ENCODE measurements around the gene TJP2.

Gene TJP2

DNA sequence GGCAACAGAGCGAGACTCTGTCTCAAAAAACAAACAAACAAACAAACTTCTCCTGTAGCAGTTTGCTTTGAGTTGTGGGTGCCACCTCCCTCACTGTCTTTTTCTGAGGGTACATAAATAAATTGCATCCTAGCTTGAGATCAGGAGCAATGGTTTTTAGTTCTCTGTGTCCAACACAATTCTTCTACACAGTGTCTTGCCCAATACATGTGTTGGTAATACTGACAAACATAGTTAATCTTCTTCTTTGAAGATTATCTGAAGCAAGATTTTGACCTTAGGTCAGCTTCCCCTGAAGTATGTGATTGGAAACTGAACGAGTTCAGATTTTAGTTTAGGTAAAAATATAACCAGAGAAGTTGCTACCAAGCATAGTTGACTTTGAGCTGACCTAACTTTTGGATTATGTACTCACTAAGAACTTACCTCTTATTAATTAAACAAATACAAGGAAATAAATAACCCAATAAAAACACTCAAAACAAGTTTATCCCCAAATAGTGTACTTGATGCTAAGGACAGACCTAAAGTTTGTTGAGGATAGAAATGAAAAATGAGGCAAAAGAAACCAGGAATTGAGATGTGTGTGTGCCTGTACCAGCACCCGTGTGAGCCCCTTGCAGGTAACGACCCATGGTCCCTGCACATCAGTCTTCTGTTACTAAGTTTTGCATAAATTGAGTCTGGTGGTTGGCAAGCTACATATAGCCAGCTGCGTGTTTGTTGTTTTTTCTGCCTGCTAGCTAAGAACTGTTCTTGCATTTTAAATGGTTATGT is 16.2 kb downstream of the TJP2 start:
- TF ChIP-seq, protein P1, sequence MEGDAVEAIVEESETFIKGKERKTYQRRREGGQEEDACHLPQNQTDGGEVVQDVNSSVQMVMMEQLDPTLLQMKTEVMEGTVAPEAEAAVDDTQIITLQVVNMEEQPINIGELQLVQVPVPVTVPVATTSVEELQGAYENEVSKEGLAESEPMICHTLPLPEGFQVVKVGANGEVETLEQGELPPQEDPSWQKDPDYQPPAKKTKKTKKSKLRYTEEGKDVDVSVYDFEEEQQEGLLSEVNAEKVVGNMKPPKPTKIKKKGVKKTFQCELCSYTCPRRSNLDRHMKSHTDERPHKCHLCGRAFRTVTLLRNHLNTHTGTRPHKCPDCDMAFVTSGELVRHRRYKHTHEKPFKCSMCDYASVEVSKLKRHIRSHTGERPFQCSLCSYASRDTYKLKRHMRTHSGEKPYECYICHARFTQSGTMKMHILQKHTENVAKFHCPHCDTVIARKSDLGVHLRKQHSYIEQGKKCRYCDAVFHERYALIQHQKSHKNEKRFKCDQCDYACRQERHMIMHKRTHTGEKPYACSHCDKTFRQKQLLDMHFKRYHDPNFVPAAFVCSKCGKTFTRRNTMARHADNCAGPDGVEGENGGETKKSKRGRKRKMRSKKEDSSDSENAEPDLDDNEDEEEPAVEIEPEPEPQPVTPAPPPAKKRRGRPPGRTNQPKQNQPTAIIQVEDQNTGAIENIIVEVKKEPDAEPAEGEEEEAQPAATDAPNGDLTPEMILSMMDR (IDR thresholded peaks at IDR 0.05), result no peak
- H3K4me3 ChIP-seq, result no peak overlapping the region
- no peak overlapping the region for H3K27ac ChIP-seq
- no peak for DNase-seq (ENCODE audit: low spot score)

DNA sequence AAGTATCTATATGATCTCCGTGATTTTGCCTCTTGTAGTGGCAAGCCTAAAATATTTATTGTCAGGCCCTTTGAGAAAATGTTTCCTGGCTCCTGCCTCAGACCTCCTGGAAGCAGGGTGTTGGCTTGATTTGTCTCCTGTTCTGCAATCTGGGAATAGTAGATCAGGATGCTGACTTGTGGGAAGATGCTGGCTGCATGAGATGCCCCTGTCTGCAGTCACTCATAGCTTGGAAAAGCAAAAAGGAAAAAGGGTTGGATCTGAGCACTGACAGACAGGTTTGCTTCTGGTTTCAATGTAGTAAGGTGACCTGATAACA is 16.7 kb downstream of the TJP2 start:
- TF ChIP-seq, protein P1 (IDR thresholded peaks at IDR 0.05), result no peak
- no peak overlapping the region for H3K4me3 ChIP-seq
- H3K27ac ChIP-seq, result no peak overlapping the region
- DNase-seq (ENCODE audit: low spot score), result no peak

DNA sequence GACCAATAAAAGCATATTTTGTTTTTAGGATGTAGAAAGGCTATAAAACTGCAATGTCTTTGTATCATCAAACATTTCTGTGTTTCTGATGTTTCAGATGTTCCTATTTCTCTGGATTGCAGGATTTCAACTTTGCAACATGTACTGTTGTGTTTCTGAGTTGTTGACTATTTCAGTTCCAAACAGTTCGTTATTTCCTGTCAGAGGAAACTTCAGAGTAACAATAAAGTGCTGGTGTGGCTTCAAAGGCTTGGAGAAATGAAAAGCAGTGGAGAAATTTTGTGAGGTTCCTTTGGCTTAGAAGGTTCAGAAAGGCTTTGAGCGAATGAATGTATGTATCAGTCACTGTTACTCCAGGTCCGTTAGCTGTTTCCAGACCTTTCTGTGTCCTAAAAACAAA is 17.2 kb downstream of the TJP2 start:
- H3K4me3 ChIP-seq, result no peak overlapping the region
- TF ChIP-seq, protein P1 (IDR thresholded peaks at IDR 0.05), result no peak
- no peak for DNase-seq (ENCODE audit: low spot score)
- H3K27ac ChIP-seq, result no peak overlapping the region

DNA sequence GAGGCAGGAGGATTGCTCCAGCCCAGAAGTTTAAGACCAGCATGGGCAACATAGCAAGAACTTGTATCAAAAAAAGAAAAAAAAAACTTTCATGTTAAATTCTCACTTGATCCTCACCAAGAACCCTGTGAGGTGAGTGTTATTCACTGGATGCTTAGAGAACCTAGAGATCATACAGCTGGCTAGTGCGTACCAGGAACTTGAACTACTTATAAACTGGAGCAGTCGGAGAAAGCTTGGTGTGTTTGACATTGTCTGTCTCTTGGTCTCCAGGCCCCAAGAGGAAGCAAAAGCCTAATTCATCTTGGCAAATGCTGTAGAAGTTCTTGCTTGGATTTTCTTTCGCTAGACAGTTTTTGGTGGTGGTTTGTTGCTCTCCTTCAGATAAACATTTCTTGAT is 18.1 kb downstream of the TJP2 start:
- H3K27ac ChIP-seq, result no peak overlapping the region

DNA sequence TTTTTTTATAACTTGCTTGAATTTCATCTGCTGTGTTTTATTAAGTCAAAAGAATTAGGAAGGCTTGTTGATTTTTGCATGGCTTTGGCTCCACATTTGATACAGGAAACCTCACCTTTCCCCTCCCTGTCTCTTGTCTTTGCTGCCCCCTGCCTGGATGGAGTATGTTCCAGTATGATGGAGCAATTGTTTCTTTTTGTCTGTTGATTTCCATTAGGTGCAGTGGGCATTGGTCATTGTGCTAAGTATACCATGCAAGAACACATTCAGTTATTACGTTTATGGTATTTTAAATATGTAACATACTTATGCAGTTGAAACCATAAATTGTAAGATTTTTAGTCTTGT is 19.6 kb downstream of the TJP2 start:
- TF ChIP-seq, protein P1 (IDR thresholded peaks at IDR 0.05), result no peak
- H3K27ac ChIP-seq, result no peak overlapping the region
- H3K4me3 ChIP-seq, result no peak overlapping the region
- DNase-seq (ENCODE audit: low spot score), result no peak

More for the DNA sequence above, 18.1 kb downstream of the TJP2 start:
- H3K4me3 ChIP-seq, result no peak overlapping the region
- TF ChIP-seq, protein P1 (IDR thresholded peaks at IDR 0.05), result no peak
- no peak for DNase-seq (ENCODE audit: low spot score)

DNA sequence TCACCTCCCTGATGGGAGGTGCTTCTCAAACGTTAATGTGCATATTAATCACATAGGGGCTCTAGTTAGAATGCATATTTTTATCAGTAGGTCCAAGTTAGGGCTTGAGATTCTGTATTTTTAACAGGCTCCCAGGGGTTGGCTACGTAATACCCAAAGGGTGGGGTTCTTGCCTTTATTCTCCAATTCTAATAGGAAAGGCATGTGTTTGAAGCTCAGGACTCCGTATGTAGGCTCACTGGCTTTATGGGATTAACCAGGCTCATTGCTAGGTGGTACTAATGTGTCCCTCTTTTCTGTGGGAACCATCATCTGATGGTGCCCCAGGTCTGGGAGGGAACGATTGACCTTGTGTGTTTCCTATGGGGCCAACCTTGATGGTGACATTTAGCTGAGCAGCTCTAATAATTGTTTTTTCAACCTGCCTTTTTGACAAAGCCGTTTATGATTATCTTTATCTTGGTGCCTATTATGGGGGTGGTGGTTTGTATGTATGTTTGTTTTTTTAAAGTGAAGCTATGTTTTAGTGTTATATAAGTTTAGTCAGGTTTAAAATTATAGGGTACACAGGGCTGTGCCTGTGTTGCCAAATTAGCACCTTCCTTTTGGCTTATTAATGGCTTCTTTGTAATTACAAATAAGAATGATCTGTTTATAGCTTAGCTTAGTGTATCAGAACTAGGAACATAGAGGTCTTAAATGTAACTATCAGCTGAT is 20.8 kb downstream of the TJP2 start:
- no peak for DNase-seq (ENCODE audit: low spot score)
- TF ChIP-seq, protein P1 (IDR thresholded peaks at IDR 0.05), result no peak
- no peak overlapping the region for H3K27ac ChIP-seq

DNA sequence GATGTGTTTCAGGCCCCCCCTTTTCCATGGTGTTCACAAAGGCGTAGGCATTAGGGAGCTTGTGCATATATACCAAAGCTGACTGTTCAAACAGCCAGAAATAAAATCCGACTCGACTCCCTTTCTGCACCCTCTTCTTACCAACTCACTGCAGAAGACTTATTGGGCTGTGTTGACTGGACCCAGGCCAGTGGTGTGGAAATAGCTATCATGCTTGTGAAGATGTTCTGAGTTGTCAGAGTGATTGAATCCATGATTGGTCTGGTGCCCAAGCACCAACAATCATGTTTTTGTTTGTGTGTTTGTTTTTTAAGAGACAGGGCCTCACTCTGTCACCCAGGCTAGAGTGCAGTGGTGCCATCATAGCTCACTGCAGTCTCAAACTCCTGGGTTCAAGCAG is 21.6 kb downstream of the TJP2 start:
- TF ChIP-seq, protein P1 (IDR thresholded peaks at IDR 0.05), result no peak
- H3K4me3 ChIP-seq, result no peak overlapping the region
- DNase-seq (ENCODE audit: low spot score), result no peak
- no peak overlapping the region for H3K27ac ChIP-seq

More for the DNA sequence above, 20.8 kb downstream of the TJP2 start:
- H3K4me3 ChIP-seq, result no peak overlapping the region

Measured in coronary artery (tissue), 2 donors.